HPDE6-E6E7 (cell line): ENCODE results near the gene FRMD5.
A peak's percentile ranks its signal among the peaks of the same experiment; 100 is the strongest.

ENCODE experiments used
- DNase-seq: peaks from one replicate; pipeline ENCODE4 v3.0.0; 2011; ENCODE audit warnings: missing footprints; ENCODE audit errors: extremely low spot score

The FRMD5 gene

GRCh38 chr15:43928152-43928551, 266.9 kb downstream of the FRMD5 start:
- DNase-seq, result no peak

- no peak for DNase-seq
These were observed 267.9 kb downstream of the FRMD5 start for GRCh38 chr15:43927203-43927602.

GRCh38 chr15:43923553-43923952, 271.5 kb downstream of the FRMD5 start:
- DNase-seq, result no peak

GRCh38 chr15:43922021-43922420, 273.1 kb downstream of the FRMD5 start:
- peak; percentile 15 for DNase-seq

- no peak for DNase-seq
These were observed 274.3 kb downstream of the FRMD5 start for GRCh38 chr15:43920815-43921214.

- DNase-seq, result no peak
These were observed 274.8 kb downstream of the FRMD5 start for GRCh38 chr15:43920254-43920600.

GRCh38 chr15:43919540-43920253, 275.4 kb downstream of the FRMD5 start:
- no peak for DNase-seq

- DNase-seq, result no peak
These were observed 276.4 kb downstream of the FRMD5 start for GRCh38 chr15:43918717-43919116.

GRCh38 chr15:43916326-43916660, 278.8 kb downstream of the FRMD5 start:
- no peak for DNase-seq

- no peak for DNase-seq
These were observed 279.3 kb downstream of the FRMD5 start for GRCh38 chr15:43915631-43916325.

GRCh38 chr15:43913941-43914340, 281.1 kb downstream of the FRMD5 start:
- no peak for DNase-seq

GRCh38 chr15:43913026-43913780, 281.9 kb downstream of the FRMD5 start:
- DNase-seq, result peak; percentile 86

GRCh38 chr15:43912208-43912607, 282.9 kb downstream of the FRMD5 start:
- no peak for DNase-seq

- peak; percentile 15 for DNase-seq
These were observed 283.8 kb downstream of the FRMD5 start for GRCh38 chr15:43911235-43911781.

GRCh38 chr15:43908516-43909050, 286.5 kb downstream of the FRMD5 start:
- DNase-seq, result no peak

- no peak for DNase-seq
These were observed 289.3 kb downstream of the FRMD5 start for GRCh38 chr15:43905755-43906154.

- peak; percentile 49 for DNase-seq
These were observed 291.2 kb downstream of the FRMD5 start for GRCh38 chr15:43903864-43904290.

- DNase-seq, result no peak
These were observed 293.6 kb downstream of the FRMD5 start for GRCh38 chr15:43901495-43901894.

- DNase-seq, result no peak
These were observed 294.1 kb downstream of the FRMD5 start for GRCh38 chr15:43900996-43901395.

GRCh38 chr15:43899928-43900327, 295.1 kb downstream of the FRMD5 start:
- no peak for DNase-seq

- no peak for DNase-seq
These were observed 296.2 kb downstream of the FRMD5 start for GRCh38 chr15:43898891-43899290.

- DNase-seq, result no peak
These were observed 298.5 kb downstream of the FRMD5 start for GRCh38 chr15:43896543-43896942.
